ENCODE measurements around the gene APBB1IP.
"Not testable (repeated sequence)": the region's sequence is repeated elsewhere in the genome, so short reads cannot be mapped to it uniquely, and the experiment has no call there.

The APBB1IP gene, protein sequence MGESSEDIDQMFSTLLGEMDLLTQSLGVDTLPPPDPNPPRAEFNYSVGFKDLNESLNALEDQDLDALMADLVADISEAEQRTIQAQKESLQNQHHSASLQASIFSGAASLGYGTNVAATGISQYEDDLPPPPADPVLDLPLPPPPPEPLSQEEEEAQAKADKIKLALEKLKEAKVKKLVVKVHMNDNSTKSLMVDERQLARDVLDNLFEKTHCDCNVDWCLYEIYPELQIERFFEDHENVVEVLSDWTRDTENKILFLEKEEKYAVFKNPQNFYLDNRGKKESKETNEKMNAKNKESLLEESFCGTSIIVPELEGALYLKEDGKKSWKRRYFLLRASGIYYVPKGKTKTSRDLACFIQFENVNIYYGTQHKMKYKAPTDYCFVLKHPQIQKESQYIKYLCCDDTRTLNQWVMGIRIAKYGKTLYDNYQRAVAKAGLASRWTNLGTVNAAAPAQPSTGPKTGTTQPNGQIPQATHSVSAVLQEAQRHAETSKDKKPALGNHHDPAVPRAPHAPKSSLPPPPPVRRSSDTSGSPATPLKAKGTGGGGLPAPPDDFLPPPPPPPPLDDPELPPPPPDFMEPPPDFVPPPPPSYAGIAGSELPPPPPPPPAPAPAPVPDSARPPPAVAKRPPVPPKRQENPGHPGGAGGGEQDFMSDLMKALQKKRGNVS

GRCh38 chr10:26437637-26438461, at the start of gene APBB1IP:
TSS of gene APBB1IP (plus strand) at chr10:26438341. CDS start at chr10:26492327, 53,986 bp downstream.
- TF ChIP-seq FOXP2 (optimal IDR thresholded peaks at IDR 0.05; ENCODE audit: control extremely low read depth, extremely low read length, insufficient read depth) (no peak), EZH2 (IDR thresholded peaks at IDR 0.05) (no peak), POLR2AphosphoS5 (IDR thresholded peaks at IDR 0.05; ENCODE audit: borderline replicate concordance, low read depth, low read length) (no peak)
- H3K36me3 ChIP-seq (ENCODE audit: insufficient read depth, low read length): no peaks in the 10 kb centered on the region
- H3K27ac ChIP-seq: no peak within 1 kb of the TSS
- no peaks in the 10 kb centered on the region for H3K9me3 ChIP-seq (ENCODE audit: low read depth, low read length)
- no peak for DNase-seq (ENCODE audit: low read depth, low spot score)
- no peak within 1 kb of the TSS for H3K9ac ChIP-seq (ENCODE audit: insufficient read length)
- H3K4me3 ChIP-seq: no peak within 1 kb of the TSS

DNA sequence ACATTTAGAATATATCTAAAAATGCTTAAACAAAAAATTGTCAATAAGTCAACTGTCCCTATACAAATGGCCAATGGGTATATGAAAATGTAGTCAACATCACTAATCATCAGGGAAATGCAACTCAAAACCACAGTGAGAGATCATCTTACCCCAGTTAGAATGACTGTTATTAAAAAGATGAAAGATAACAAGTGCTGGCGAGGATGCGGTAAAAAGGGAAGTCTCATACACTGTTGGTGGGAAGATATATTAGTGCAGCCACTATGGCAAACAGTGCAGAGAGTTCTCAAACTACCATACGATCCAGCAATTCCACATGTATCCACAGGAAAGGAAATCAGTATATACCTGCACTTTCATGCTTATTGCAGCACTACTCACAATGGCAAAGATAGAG, 48.6 kb upstream of the APBB1IP start:
- DNase-seq (ENCODE audit: low read depth, low spot score): no peak
- no peak overlapping the region for H3K9ac ChIP-seq (ENCODE audit: insufficient read length)
- no peak overlapping the region for H3K27ac ChIP-seq
- H3K36me3 ChIP-seq (ENCODE audit: insufficient read depth, low read length): no peaks in the 10 kb centered on the region
- H3K4me3 ChIP-seq: no peak overlapping the region
- no peaks in the 10 kb centered on the region for H3K9me3 ChIP-seq (ENCODE audit: low read depth, low read length)
- TF ChIP-seq FOXP2 (optimal IDR thresholded peaks at IDR 0.05; ENCODE audit: control extremely low read depth, extremely low read length, insufficient read depth) (no peak), POLR2AphosphoS5 (IDR thresholded peaks at IDR 0.05; ENCODE audit: borderline replicate concordance, low read depth, low read length) (no peak), EZH2 (IDR thresholded peaks at IDR 0.05) (no peak)

- no peak overlapping the region for H3K4me3 ChIP-seq
- no peak overlapping the region for H3K9ac ChIP-seq (ENCODE audit: insufficient read length)
- no peaks in the 10 kb centered on the region for H3K36me3 ChIP-seq (ENCODE audit: insufficient read depth, low read length)
- no peak overlapping the region for H3K27ac ChIP-seq
- H3K9me3 ChIP-seq (ENCODE audit: low read depth, low read length): no peaks in the 10 kb centered on the region
- TF ChIP-seq FOXP2 (optimal IDR thresholded peaks at IDR 0.05; ENCODE audit: control extremely low read depth, extremely low read length, insufficient read depth) (no peak), EZH2 (IDR thresholded peaks at IDR 0.05) (no peak), POLR2AphosphoS5 (IDR thresholded peaks at IDR 0.05; ENCODE audit: borderline replicate concordance, low read depth, low read length) (no peak)
- DNase-seq (ENCODE audit: low read depth, low spot score): no peak
Measured at GRCh38 chr10:26391701-26392695, 46.1 kb upstream of the APBB1IP start.

GRCh38 chr10:26398353-26398752, 39.8 kb upstream of the APBB1IP start:
- H3K4me3 ChIP-seq; DNase-seq (ENCODE audit: low read depth, low spot score); H3K9me3 ChIP-seq (ENCODE audit: low read depth, low read length); H3K27ac ChIP-seq; H3K9ac ChIP-seq (ENCODE audit: insufficient read length); H3K36me3 ChIP-seq (ENCODE audit: insufficient read depth, low read length): not testable (repeated sequence)

GRCh38 chr10:26407406-26407969, 30.7 kb upstream of the APBB1IP start:
- TF ChIP-seq FOXP2 (optimal IDR thresholded peaks at IDR 0.05; ENCODE audit: control extremely low read depth, extremely low read length, insufficient read depth) (no peak), POLR2AphosphoS5 (IDR thresholded peaks at IDR 0.05; ENCODE audit: borderline replicate concordance, low read depth, low read length) (no peak), EZH2 (IDR thresholded peaks at IDR 0.05) (no peak)
- no peak overlapping the region for H3K27ac ChIP-seq
- H3K9ac ChIP-seq (ENCODE audit: insufficient read length): no peak overlapping the region
- no peaks in the 10 kb centered on the region for H3K9me3 ChIP-seq (ENCODE audit: low read depth, low read length)
- DNase-seq (ENCODE audit: low read depth, low spot score): no peak
- no peaks in the 10 kb centered on the region for H3K36me3 ChIP-seq (ENCODE audit: insufficient read depth, low read length)
- H3K4me3 ChIP-seq: no peak overlapping the region

GRCh38 chr10:26408858-26409494, 29.2 kb upstream of the APBB1IP start:
- H3K9ac ChIP-seq (ENCODE audit: insufficient read length): no peak overlapping the region
- H3K4me3 ChIP-seq: no peak overlapping the region
- no peak overlapping the region for H3K27ac ChIP-seq
- TF ChIP-seq FOXP2 (optimal IDR thresholded peaks at IDR 0.05; ENCODE audit: control extremely low read depth, extremely low read length, insufficient read depth): no peak
- TF ChIP-seq POLR2AphosphoS5 (IDR thresholded peaks at IDR 0.05; ENCODE audit: borderline replicate concordance, low read depth, low read length): no peak
- no peak for TF ChIP-seq EZH2 (IDR thresholded peaks at IDR 0.05)
- no peaks in the 10 kb centered on the region for H3K9me3 ChIP-seq (ENCODE audit: low read depth, low read length)
- DNase-seq (ENCODE audit: low read depth, low spot score): no peak
- no peaks in the 10 kb centered on the region for H3K36me3 ChIP-seq (ENCODE audit: insufficient read depth, low read length)

- no peaks in the 10 kb centered on the region for H3K36me3 ChIP-seq (ENCODE audit: insufficient read depth, low read length)
- H3K9me3 ChIP-seq (ENCODE audit: low read depth, low read length): no peaks in the 10 kb centered on the region
- no peak overlapping the region for H3K9ac ChIP-seq (ENCODE audit: insufficient read length)
- DNase-seq (ENCODE audit: low read depth, low spot score): no peak
- H3K27ac ChIP-seq: no peak overlapping the region
- H3K4me3 ChIP-seq: no peak overlapping the region
- TF ChIP-seq EZH2 (IDR thresholded peaks at IDR 0.05): no peak
- no peak for TF ChIP-seq POLR2AphosphoS5 (IDR thresholded peaks at IDR 0.05; ENCODE audit: borderline replicate concordance, low read depth, low read length)
- no peak for TF ChIP-seq FOXP2 (optimal IDR thresholded peaks at IDR 0.05; ENCODE audit: control extremely low read depth, extremely low read length, insufficient read depth)
Measured at GRCh38 chr10:26410356-26410755, 27.8 kb upstream of the APBB1IP start.

Measured in SK-N-MC (cell line).